Measurements from ENCODE around the gene EFNA4.
A peak's percentile ranks its signal among the peaks of the same experiment; 100 is the strongest.

EFNA4 gene

GRCh38 chr1:155086856-155087535 is 23.5 kb downstream of the EFNA4 start:
- TF ChIP-seq YY1 (IDR thresholded peaks at IDR 0.05; ENCODE audit: low read depth) (no peak), ZBTB7A (IDR thresholded peaks at IDR 0.05; ENCODE audit: low read depth) (no peak), TEAD4 (IDR thresholded peaks at IDR 0.05) (no peak), EP300 (IDR thresholded peaks at IDR 0.05; ENCODE audit: borderline replicate concordance) (no peak), CEBPB (IDR thresholded peaks at IDR 0.05) (no peak), NFIC (IDR thresholded peaks at IDR 0.05) (no peak), FOXM1 (IDR thresholded peaks at IDR 0.05; ENCODE audit: borderline replicate concordance, low read depth) (no peak), EGR1 (IDR thresholded peaks at IDR 0.05) (no peak), USF1 (IDR thresholded peaks at IDR 0.05) (no peak), RAD21 (IDR thresholded peaks at IDR 0.05; ENCODE audit: low read depth) (no peak), TCF12 (IDR thresholded peaks at IDR 0.05; ENCODE audit: low read depth) (no peak), TAF1 (IDR thresholded peaks at IDR 0.05; ENCODE audit: low read depth) (no peak), CREB1 (IDR thresholded peaks at IDR 0.05; ENCODE audit: low read depth) (no peak)
- TF ChIP-seq, protein P1, sequence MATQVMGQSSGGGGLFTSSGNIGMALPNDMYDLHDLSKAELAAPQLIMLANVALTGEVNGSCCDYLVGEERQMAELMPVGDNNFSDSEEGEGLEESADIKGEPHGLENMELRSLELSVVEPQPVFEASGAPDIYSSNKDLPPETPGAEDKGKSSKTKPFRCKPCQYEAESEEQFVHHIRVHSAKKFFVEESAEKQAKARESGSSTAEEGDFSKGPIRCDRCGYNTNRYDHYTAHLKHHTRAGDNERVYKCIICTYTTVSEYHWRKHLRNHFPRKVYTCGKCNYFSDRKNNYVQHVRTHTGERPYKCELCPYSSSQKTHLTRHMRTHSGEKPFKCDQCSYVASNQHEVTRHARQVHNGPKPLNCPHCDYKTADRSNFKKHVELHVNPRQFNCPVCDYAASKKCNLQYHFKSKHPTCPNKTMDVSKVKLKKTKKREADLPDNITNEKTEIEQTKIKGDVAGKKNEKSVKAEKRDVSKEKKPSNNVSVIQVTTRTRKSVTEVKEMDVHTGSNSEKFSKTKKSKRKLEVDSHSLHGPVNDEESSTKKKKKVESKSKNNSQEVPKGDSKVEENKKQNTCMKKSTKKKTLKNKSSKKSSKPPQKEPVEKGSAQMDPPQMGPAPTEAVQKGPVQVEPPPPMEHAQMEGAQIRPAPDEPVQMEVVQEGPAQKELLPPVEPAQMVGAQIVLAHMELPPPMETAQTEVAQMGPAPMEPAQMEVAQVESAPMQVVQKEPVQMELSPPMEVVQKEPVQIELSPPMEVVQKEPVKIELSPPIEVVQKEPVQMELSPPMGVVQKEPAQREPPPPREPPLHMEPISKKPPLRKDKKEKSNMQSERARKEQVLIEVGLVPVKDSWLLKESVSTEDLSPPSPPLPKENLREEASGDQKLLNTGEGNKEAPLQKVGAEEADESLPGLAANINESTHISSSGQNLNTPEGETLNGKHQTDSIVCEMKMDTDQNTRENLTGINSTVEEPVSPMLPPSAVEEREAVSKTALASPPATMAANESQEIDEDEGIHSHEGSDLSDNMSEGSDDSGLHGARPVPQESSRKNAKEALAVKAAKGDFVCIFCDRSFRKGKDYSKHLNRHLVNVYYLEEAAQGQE (IDR thresholded peaks at IDR 0.05; ENCODE audit: low read depth), result no peak
- TF ChIP-seq, protein P2, sequence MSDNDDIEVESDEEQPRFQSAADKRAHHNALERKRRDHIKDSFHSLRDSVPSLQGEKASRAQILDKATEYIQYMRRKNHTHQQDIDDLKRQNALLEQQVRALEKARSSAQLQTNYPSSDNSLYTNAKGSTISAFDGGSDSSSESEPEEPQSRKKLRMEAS (IDR thresholded peaks at IDR 0.05), result no peak

DNA sequence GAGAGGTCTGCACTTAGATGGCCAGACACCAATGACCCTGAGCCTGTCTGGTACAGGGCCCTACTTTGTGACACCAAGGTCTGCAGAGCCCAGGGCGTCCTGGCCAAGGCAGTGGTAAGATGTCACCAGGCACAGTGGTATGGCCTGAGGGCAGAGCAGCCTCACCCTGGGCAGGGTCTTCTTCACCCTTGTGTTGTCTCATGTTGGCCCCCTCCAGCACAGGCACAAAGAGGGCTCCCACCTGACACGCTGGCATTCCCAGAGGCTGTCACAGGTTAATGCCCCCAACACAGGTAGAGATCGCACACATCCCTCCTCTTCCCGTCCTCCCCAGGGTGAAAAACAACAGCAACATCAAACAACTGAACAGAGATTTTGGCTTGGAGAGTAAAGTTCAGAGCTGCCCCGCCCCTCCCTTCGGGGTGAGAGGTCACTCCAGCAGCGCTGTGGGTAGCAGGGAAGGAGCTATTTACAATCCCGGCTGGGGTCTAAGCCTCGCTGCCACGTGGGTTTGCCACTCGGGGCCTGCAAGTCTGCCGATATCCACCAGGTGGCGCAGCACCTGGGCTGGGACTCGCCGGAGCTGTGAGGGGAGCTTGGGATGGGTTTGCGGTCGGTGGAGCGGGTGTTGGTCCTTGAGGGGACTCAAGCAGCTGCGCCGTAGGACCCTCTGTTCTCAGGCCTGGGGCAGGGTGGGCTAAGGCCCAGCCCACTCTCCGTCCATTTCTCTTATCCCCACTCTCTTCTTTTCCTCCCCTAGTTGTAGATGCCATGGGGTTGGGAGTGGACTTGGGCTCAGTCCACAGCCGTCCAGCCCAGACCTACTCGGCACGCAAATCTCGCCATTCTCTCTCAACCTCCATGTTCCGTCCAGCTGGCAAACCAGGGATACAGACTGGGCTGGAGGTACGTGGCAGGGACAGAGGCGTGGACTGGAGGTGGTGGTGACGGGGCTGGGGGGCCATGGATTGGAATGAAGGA is 27.8 kb downstream of the EFNA4 start:
- peak; percentile 76 for TF ChIP-seq RAD21 (IDR thresholded peaks at IDR 0.05; ENCODE audit: low read depth)
- TF ChIP-seq USF1 (IDR thresholded peaks at IDR 0.05), result peak; percentile 67
- TF ChIP-seq, protein P2 (IDR thresholded peaks at IDR 0.05), result peak; percentile 87
- no peak for TF ChIP-seq TAF1 (IDR thresholded peaks at IDR 0.05; ENCODE audit: low read depth)

DNA sequence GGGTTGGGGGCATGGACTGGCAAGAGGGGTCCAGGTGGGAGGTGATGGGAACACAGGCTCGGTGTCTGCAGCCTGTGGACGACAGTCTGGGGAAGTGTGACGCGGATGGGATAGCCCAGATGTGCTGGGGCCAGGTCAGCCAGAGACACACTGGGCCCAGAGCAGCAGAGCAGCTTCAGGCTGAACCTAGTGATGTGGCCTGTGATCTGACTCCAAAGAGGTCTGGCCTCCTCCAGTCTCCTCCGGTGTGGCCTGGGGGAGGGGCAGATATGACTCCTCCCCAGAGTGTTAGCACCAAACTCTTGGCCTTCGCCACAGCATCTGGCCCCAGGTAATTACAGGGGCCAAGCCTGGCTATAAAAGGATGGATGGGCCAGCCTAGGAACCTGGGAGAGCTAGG is 28.6 kb downstream of the EFNA4 start:
- TF ChIP-seq RAD21 (IDR thresholded peaks at IDR 0.05; ENCODE audit: low read depth) (no peak), TAF1 (IDR thresholded peaks at IDR 0.05; ENCODE audit: low read depth) (0 out of 2 replicates have a peak, but pooled peaks have one; percentile 15), TEAD4 (IDR thresholded peaks at IDR 0.05) (no peak), EGR1 (IDR thresholded peaks at IDR 0.05) (no peak), YY1 (IDR thresholded peaks at IDR 0.05; ENCODE audit: low read depth) (no peak), ZBTB7A (IDR thresholded peaks at IDR 0.05; ENCODE audit: low read depth) (no peak), NFIC (IDR thresholded peaks at IDR 0.05) (no peak), EP300 (IDR thresholded peaks at IDR 0.05; ENCODE audit: borderline replicate concordance) (no peak), CEBPB (IDR thresholded peaks at IDR 0.05) (no peak)

GRCh38 chr1:155092641-155093040 is 29.1 kb downstream of the EFNA4 start:
- TF ChIP-seq, protein P1 (IDR thresholded peaks at IDR 0.05; ENCODE audit: low read depth), result no peak
- no peak for TF ChIP-seq TCF12 (IDR thresholded peaks at IDR 0.05; ENCODE audit: low read depth)
- TF ChIP-seq RAD21 (IDR thresholded peaks at IDR 0.05; ENCODE audit: low read depth), result no peak
- TF ChIP-seq CREB1 (IDR thresholded peaks at IDR 0.05; ENCODE audit: low read depth), result no peak
- no peak for TF ChIP-seq CEBPB (IDR thresholded peaks at IDR 0.05)
- no peak for TF ChIP-seq EP300 (IDR thresholded peaks at IDR 0.05; ENCODE audit: borderline replicate concordance)
- TF ChIP-seq, protein P2 (IDR thresholded peaks at IDR 0.05), result no peak

GRCh38 chr1:155093911-155094621 is 30.5 kb downstream of the EFNA4 start:
- 0 out of 2 replicates have a peak, but pooled peaks have one; percentile 27 for TF ChIP-seq NFIC (IDR thresholded peaks at IDR 0.05)
- TF ChIP-seq RAD21 (IDR thresholded peaks at IDR 0.05; ENCODE audit: low read depth), result peak; percentile 67
- no peak for TF ChIP-seq TAF1 (IDR thresholded peaks at IDR 0.05; ENCODE audit: low read depth)
